WERI-Rb-1 (cell line): ENCODE measurements around the gene SDC1.

Experiments used
- DNase-seq: peaks from one replicate; pipeline ENCODE4 v3.0.0-alpha.2; 2020
- H3K27ac ChIP-seq: fragments of 250-450 bp; sonication (Bioruptor Pico); 2 replicates; pipeline ENCODE4 v1.5.1; 2020; ENCODE audit warnings: mild to moderate bottlenecking, moderate library complexity
- H3K27me3 ChIP-seq: fragments of 250-450 bp; sonication (Bioruptor Pico); 2 replicates; pipeline ENCODE4 v1.5.1; 2021; ENCODE audit warnings: mild to moderate bottlenecking, low read depth, moderate library complexity; ENCODE audit not compliant: insufficient read depth, severe bottlenecking
- H3K36me3 ChIP-seq: fragments of 250-450 bp; sonication (Bioruptor Pico); 2 replicates; pipeline ENCODE4 v1.5.1; 2020; ENCODE audit warnings: mild to moderate bottlenecking, moderate library complexity
- H3K4me3 ChIP-seq: 2 replicates; pipeline ENCODE4 v1.5.1; 2011; ENCODE audit warnings: low read depth, mild to moderate bottlenecking, control low read depth, low read length
- H3K9me3 ChIP-seq: fragments of 250-450 bp; sonication (Bioruptor Pico); 2 replicates; pipeline ENCODE4 v1.5.1; 2021; ENCODE audit warnings: mild to moderate bottlenecking, moderate library complexity; ENCODE audit not compliant: severe bottlenecking
- TF ChIP-seq, protein P1 (sequence below): IDR thresholded peaks from 2 replicates; pipeline ENCODE4 v1.5.1; 2011; ENCODE audit warnings: low read depth, mild to moderate bottlenecking, control low read depth, inconsistent platforms, low read length

SDC1 gene

DNA sequence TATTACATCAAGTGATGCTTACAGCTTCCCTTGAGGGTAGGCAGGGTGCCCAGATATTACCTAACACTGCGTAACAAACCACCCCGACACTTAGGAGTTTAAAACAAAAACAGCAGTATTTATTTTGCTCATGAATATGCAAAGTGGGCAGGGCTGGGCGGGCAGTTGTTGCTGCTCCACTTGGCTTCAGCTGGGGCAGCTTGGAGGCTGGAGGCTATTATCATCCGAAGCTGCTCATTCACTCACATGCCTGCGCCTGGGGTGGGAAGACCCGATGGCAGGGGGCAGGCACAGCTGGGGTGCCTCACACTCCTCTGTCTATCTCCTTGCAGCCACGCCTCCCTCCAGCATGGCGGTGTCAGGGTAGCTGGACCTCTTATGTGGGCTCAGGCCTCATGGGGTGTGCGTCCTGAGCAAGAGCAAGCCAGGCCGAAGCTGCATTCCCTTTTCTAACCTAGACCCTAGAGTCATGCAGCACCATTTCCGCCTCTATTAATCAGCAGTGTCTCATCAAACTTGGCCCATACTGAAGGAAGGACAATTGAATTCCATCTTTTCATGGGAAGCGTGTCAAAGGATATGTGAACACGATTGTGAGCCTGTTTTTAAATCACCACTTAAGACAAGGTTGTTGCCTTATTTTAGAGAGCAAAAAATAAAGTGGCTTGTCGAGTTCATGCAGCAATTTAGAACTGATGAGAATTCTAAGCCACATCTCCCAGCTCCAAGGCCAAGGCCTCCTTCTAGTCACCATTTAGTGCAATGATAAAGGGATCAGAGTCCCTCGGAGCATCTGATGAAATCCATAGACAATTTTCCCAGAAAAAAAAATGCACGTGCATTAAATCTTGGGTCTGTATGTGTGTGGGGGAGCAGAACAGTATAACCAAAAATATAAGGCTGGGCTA lies 54.9 kb downstream of the SDC1 start:
- Histone ChIP-seq H3K27me3 (no peaks in the 10 kb centered on the region), H3K36me3 (no peaks in the 10 kb centered on the region), H3K27ac (no peak overlapping the region), H3K9me3 (no peaks in the 10 kb centered on the region), H3K4me3 (no peak overlapping the region)
- TF ChIP-seq, protein P1, sequence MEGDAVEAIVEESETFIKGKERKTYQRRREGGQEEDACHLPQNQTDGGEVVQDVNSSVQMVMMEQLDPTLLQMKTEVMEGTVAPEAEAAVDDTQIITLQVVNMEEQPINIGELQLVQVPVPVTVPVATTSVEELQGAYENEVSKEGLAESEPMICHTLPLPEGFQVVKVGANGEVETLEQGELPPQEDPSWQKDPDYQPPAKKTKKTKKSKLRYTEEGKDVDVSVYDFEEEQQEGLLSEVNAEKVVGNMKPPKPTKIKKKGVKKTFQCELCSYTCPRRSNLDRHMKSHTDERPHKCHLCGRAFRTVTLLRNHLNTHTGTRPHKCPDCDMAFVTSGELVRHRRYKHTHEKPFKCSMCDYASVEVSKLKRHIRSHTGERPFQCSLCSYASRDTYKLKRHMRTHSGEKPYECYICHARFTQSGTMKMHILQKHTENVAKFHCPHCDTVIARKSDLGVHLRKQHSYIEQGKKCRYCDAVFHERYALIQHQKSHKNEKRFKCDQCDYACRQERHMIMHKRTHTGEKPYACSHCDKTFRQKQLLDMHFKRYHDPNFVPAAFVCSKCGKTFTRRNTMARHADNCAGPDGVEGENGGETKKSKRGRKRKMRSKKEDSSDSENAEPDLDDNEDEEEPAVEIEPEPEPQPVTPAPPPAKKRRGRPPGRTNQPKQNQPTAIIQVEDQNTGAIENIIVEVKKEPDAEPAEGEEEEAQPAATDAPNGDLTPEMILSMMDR = no peak
- no peak for DNase-seq

- H3K36me3 ChIP-seq = no peaks in the 10 kb centered on the region
- H3K27ac ChIP-seq = no peak overlapping the region
- no peak for DNase-seq
- no peaks in the 10 kb centered on the region for H3K27me3 ChIP-seq
- no peaks in the 10 kb centered on the region for H3K9me3 ChIP-seq
- TF ChIP-seq, protein P1 = no peak
- no peak overlapping the region for H3K4me3 ChIP-seq
These were observed 55.9 kb downstream of the SDC1 start for GRCh38 chr2:20168727-20169696.

DNA sequence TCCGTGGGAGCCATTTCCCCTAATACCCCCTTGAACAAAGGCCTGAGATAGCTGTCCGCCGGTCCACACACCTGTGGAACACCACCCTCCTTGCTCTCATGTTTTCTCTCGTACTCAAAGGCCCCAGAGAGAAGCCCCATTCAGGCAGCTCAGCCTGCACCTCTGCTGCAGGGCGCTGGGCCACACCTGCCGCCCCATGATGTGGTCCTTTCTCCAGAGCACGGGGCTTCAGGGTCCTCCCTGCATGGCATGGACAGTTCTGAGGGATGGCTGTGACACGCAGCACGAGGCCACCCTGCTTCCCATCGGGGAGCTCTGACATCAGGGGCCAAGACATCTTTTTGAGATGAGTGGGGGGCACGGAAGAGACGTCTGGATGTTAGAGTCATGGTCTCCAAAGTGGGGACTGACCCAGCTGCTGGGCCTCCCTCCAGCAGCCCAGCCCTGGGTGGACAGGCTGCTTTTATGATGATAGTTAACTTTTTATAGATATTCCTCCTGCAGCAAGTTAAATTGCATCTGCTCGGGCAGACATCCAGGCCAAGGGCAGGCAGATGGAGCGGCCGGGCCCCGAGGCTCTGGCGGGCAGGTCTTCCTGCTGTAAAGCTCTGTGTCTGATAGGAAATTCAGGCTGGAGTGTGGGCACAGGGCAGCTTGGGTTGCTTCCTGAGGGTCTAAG lies 56.7 kb downstream of the SDC1 start:
- TF ChIP-seq, protein P1 = no peak
- DNase-seq = no peak
- H3K27me3 ChIP-seq = no peaks in the 10 kb centered on the region
- no peaks in the 10 kb centered on the region for H3K9me3 ChIP-seq
- no peaks in the 10 kb centered on the region for H3K36me3 ChIP-seq
- H3K4me3 ChIP-seq = no peak overlapping the region
- H3K27ac ChIP-seq = no peak overlapping the region

GRCh38 chr2:20167356-20167755 lies 57.6 kb downstream of the SDC1 start:
- H3K27me3 ChIP-seq = no peaks in the 10 kb centered on the region

More at GRCh38 chr2:20167356-20167755, 57.6 kb downstream of the SDC1 start:
- Histone ChIP-seq H3K4me3 (no peak overlapping the region), H3K36me3 (no peaks in the 10 kb centered on the region), H3K9me3 (no peaks in the 10 kb centered on the region), H3K27ac (no peak overlapping the region)
- DNase-seq = no peak
- TF ChIP-seq, protein P1 = no peak
